DMS 273 (cell line): Measurements from ENCODE around the gene NRK.
"Not testable (repeated sequence)": the region's sequence is repeated elsewhere in the genome, so short reads cannot be mapped to it uniquely, and the experiment has no call there.

Source experiments
- DNase-seq: peaks from one replicate; lab custom pipeline; 2025; ENCODE audit not compliant: unreplicated experiment; lab: John Stamatoyannopoulos, UW

The NRK gene

GRCh38 chrX:105882581-105883275 is 60.4 kb downstream of the NRK start:
- DNase-seq, result peak; percentile 11

DNA sequence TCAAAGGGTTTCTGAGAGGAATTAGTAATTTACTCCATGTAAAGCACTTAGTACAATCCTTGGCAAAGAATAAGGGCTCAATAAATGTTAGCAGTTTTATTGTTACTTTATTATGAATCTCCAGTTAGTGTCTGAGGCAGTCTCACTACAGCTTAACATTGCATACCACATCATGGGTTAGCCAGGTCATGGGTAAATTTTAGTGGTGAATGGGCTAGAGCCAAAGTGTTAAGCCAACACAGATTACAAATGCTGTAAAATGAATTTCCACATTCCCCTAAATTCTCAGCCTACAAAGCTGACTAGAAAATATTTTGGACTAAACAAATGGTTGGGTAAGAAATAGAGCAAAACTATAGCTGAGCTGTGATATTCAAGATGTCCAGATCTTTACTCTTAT is 72.4 kb downstream of the NRK start:
- no peak for DNase-seq

DNA sequence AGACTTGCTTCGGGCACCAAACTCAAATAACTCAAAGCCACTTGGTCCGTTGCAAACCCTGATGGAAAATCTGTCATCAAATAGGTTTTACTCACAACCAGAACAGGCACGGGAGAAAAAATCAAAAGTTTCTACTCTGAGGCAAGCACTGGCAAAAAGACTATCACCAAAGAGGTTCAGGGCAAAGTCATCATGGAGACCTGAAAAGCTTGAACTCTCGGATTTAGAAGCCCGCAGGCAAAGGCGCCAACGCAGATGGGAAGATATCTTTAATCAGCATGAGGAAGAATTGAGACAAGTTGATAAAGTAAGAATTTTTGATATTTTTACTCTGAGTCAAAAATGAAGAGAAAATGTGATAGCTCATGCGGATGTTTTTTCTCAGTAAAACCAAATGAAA is 87.2 kb downstream of the NRK start:
- no peak for DNase-seq

DNA sequence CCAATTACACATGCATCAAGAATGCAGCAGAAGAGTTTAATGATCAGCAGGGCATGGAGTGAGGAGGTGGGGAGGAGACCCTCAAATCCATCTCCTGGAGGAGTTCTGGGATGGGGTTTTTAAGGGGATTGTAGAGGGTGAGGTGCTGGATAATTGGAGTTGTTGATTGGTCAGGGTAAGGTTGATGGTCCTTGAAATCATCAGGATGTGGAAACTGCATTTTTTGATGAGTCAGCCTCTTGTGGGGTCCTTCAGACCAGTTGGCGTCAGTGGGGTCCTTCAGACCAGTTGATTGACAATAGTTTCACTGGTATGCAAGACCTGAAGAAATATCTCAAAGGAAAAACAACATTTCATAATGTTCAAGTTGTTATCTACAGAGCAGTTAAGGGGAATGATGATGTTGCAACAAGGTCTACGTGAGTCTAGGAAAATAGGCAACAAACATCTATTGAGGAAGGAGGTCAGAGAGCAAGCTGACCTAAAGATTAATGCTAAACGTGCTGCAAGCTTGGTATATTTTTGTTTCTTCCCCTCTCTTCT is 88.3 kb downstream of the NRK start:
- no peak for DNase-seq

- no peak for DNase-seq
Measured at GRCh38 chrX:105945266-105945665, 122.9 kb downstream of the NRK start.

- DNase-seq, result no peak
Measured at GRCh38 chrX:105969487-105969886, 147.1 kb downstream of the NRK start.

GRCh38 chrX:105972690-105973386 is 150.5 kb downstream of the NRK start:
- DNase-seq, result no peak

DNA sequence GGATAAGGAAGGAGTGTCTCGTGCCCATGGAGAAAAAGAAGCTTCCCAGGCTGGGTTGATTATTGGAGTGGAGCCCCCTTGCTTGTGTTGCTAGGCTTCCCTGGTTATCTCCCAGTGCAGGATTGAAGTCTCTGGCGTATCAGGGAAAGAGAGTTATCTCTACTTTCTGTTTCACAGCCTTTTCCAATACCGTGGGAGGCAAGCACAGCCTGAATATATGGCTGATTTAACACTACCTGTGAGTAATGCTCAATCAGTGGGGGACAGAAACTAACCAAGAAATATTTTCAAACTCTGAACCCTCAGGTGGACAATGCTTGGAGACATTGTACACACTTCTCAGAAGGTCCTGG is 151.0 kb downstream of the NRK start:
- DNase-seq, result no peak

DNA sequence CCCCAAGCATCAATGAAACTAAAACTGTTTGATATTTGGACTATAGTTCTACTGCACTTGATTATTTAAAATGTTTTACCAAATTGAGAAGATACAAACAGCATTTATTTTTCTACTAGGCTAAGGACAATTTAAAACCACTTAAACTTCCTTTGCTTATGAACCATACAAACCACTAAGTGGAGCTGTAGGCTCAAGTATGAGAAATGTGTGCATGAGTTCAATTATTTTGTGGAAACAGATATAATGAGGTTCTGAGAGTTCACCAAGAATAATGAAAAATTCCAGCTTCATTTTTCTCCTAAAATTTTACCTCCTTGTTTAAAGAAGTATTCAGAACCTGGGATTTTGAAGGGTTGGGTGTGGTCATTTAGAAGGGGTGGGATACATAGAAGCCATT is 153.0 kb downstream of the NRK start:
- DNase-seq, result peak; percentile 12

GRCh38 chrX:105981772-105982485 is 159.6 kb downstream of the NRK start:
- no peak for DNase-seq

GRCh38 chrX:105988487-105988886 is 166.1 kb downstream of the NRK start:
- not testable (repeated sequence) for DNase-seq

DNA sequence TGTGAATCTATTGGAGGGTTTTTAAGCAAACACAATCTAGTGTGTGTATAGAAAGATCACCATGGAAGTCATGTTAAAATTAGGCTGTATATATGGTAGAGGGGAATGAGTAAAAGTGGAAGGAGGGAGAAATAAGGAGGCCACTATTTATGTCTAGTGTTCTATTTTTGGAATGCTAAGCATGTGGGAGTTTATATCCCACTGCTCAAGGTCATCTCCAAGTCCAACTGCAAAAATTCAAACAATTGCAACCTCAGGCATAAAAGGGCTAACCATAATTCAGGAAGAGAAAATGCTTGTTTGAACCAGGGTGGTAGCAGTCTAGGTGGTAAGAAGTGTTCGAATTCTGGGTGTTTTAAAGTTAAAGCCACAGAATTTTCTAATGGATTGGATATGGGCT is 177.0 kb downstream of the NRK start:
- no peak for DNase-seq

DNA sequence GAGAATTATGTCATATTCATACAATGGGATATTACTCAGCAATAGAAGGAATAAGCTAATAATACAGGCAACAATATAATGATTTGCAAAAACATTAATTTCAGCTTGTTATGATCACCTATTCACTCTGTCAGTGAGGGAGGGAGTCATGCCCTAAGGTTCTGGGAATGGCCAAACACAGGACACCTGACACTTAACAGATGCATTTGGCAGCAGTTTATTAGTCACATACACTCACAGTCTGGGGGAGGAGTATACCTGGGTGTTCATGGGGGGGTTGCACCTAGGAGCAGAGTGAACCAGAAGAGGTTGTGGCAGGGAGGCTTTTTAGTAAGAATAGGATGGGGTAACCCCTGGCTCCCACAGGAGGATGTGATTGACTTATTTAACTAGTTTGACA is 177.9 kb downstream of the NRK start:
- no peak for DNase-seq

GRCh38 chrX:106000609-106001008 is 178.3 kb downstream of the NRK start:
- DNase-seq, result not testable (repeated sequence)

- DNase-seq, result no peak
Measured at GRCh38 chrX:106005684-106006083, 183.3 kb downstream of the NRK start.

- DNase-seq, result no peak
Measured at GRCh38 chrX:106007815-106008214, 185.5 kb downstream of the NRK start.
